H9 (cell line): Measurements from ENCODE around the gene PHF21A. TPM values are rescaled to one million over a fixed set of nuclear protein-coding genes. Genes with fewer than 3 reads are reported as not detected.

Experiments
- DNase-seq: peaks from one replicate; pipeline ENCODE4 v3.0.0-alpha.2; 2017
- H2AFZ ChIP-seq: one replicate; pipeline ENCODE4 v1.6.1; 2013; ENCODE audit warnings: mild to moderate bottlenecking, low read length, control low read depth, moderate library complexity
- H2AK5ac ChIP-seq: 2 replicates; pipeline ENCODE4 v1.6.1; 2013; ENCODE audit warnings: low read length, control low read depth, mixed read lengths; ENCODE audit not compliant: insufficient read length
- H2BK120ac ChIP-seq: one replicate; pipeline ENCODE4 v1.6.1; 2013; ENCODE audit warnings: low read depth, mild to moderate bottlenecking, low read length, control low read depth, inconsistent platforms; ENCODE audit not compliant: poor library complexity, severe bottlenecking
- H2BK12ac ChIP-seq: 2 replicates; pipeline ENCODE4 v1.6.1; 2013; ENCODE audit warnings: low read length, control low read depth, mixed read lengths, low read depth; ENCODE audit not compliant: insufficient read length
- H2BK15ac ChIP-seq: 2 replicates; pipeline ENCODE4 v1.6.1; 2013; ENCODE audit warnings: low read depth, low read length, control low read depth
- H2BK20ac ChIP-seq: one replicate; pipeline ENCODE4 v1.6.1; 2013; ENCODE audit warnings: low read depth, mild to moderate bottlenecking, low read length, control low read depth, inconsistent platforms; ENCODE audit not compliant: poor library complexity, severe bottlenecking
- H2BK5ac ChIP-seq: 2 replicates; pipeline ENCODE4 v1.6.1; 2013; ENCODE audit warnings: low read length, control low read depth, mixed read lengths; ENCODE audit not compliant: insufficient read length
- H3K14ac ChIP-seq: 2 replicates; pipeline ENCODE4 v1.6.1; 2013; ENCODE audit warnings: low read length, control low read depth; ENCODE audit not compliant: insufficient read depth
- H3K18ac ChIP-seq: 2 replicates; pipeline ENCODE4 v1.6.1; 2013; ENCODE audit warnings: low read depth, mild to moderate bottlenecking, mixed read lengths, low read length, control low read depth; ENCODE audit not compliant: insufficient read length
- H3K23ac ChIP-seq: 2 replicates; pipeline ENCODE4 v1.6.1; 2013; ENCODE audit warnings: low read length, control low read depth, mixed read lengths, low read depth; ENCODE audit not compliant: insufficient read length
- H3K23me2 ChIP-seq: 2 replicates; pipeline ENCODE4 v1.6.1; 2013; ENCODE audit warnings: low read depth, mild to moderate bottlenecking, mixed read lengths, low read length, control low read depth; ENCODE audit not compliant: insufficient read length, poor library complexity, severe bottlenecking
- H3K27ac ChIP-seq: 2 replicates; pipeline ENCODE4 v1.5.1; 2013; ENCODE audit warnings: low read length, control low read depth, mixed read lengths, low read depth; ENCODE audit not compliant: insufficient read length
- H3K27me3 ChIP-seq: 2 replicates; pipeline ENCODE4 v1.6.1; 2013; ENCODE audit warnings: low read length, control low read depth, inconsistent platforms; ENCODE audit not compliant: insufficient read depth
- H3K4ac ChIP-seq: 2 replicates; pipeline ENCODE4 v1.6.1; 2013; ENCODE audit warnings: low read depth, mild to moderate bottlenecking, control low read depth, inconsistent platforms, low read length, moderate library complexity
- H3K4me1 ChIP-seq: 2 replicates; pipeline ENCODE4 v1.6.1; 2013; ENCODE audit warnings: low read length, control low read depth, inconsistent platforms; ENCODE audit not compliant: insufficient read depth
- H3K4me2 ChIP-seq: 2 replicates; pipeline ENCODE4 v1.6.1; 2013; ENCODE audit warnings: low read length, control low read depth, mixed read lengths; ENCODE audit not compliant: insufficient read length, insufficient read depth
- H3K56ac ChIP-seq: 2 replicates; pipeline ENCODE4 v1.6.1; 2013; ENCODE audit warnings: low read depth, mild to moderate bottlenecking, mixed read lengths, low read length, control low read depth; ENCODE audit not compliant: insufficient read length
- H3K79me1 ChIP-seq: 2 replicates; pipeline ENCODE4 v1.6.1; 2013; ENCODE audit warnings: low read depth, mild to moderate bottlenecking, moderate library complexity, low read length, control low read depth, inconsistent platforms; ENCODE audit not compliant: insufficient read depth, poor library complexity, severe bottlenecking
- H3K79me2 ChIP-seq: 2 replicates; pipeline ENCODE4 v1.6.1; 2013; ENCODE audit warnings: low read length, control low read depth, inconsistent platforms; ENCODE audit not compliant: insufficient read depth
- H3K9ac ChIP-seq: 2 replicates; pipeline ENCODE4 v1.6.1; 2013; ENCODE audit warnings: low read length, control low read depth, mixed read lengths; ENCODE audit not compliant: insufficient read length; ENCODE audit errors: extremely low read depth
- H3K9me3 ChIP-seq: one replicate; pipeline ENCODE4 v1.6.1; 2013; ENCODE audit warnings: low read depth, low read length, inconsistent platforms; ENCODE audit not compliant: control insufficient read depth
- H3T11ph ChIP-seq: one replicate; pipeline ENCODE4 v1.6.1; 2013; ENCODE audit warnings: mild to moderate bottlenecking, low read length, control low read depth, inconsistent platforms
- H4K20me1 ChIP-seq: one replicate; pipeline ENCODE4 v1.6.1; 2013; ENCODE audit not compliant: control insufficient read depth, insufficient read length, insufficient read depth
- H4K5ac ChIP-seq: 2 replicates; pipeline ENCODE4 v1.6.1; 2013; ENCODE audit warnings: low read depth, mild to moderate bottlenecking, mixed read lengths, low read length, control low read depth; ENCODE audit not compliant: insufficient read length
- H4K8ac ChIP-seq: replicated peaks from 2 replicates; pipeline ENCODE4 v1.6.1; 2013; ENCODE audit warnings: low read length, control low read depth, mixed read lengths, low read depth; ENCODE audit not compliant: insufficient read length
- H4K91ac ChIP-seq: 2 replicates; pipeline ENCODE4 v1.6.1; 2013; ENCODE audit warnings: low read depth, mild to moderate bottlenecking, moderate library complexity, mixed read lengths, low read length, control low read depth; ENCODE audit not compliant: insufficient read length
- H3K27ac Mint-ChIP-seq, 3 experiments: 2 replicates in 2 of 3; 3 replicates in 1 of 3; pipeline ENCODE4 v1.8.0; 2020 to 2021; ENCODE audit warnings: mixed read lengths in 3 of 3, mild to moderate bottlenecking in 1 of 3, moderate library complexity in 1 of 3
- H3K27me3 Mint-ChIP-seq: 2 replicates; pipeline ENCODE4 v1.8.0; 2021; ENCODE audit warnings: low read depth, mild to moderate bottlenecking, moderate library complexity, mixed read lengths
- H3K36me3 Mint-ChIP-seq, 3 experiments: 2 replicates in 2 of 3; 3 replicates in 1 of 3; pipeline ENCODE4 v1.8.0; 2020 to 2021; ENCODE audit warnings: low read depth in 3 of 3, mixed read lengths in 3 of 3; ENCODE audit not compliant: insufficient read depth in 1 of 3
- H3K4me1 Mint-ChIP-seq, 2 experiments: 2 replicates each; pipeline ENCODE4 v1.8.0; 2020; ENCODE audit warnings: mixed read lengths in 2 of 2
- H3K4me3 Mint-ChIP-seq, 2 experiments: 2 replicates in 1 of 2; 3 replicates in 1 of 2; pipeline ENCODE4 v1.8.0; 2020 to 2021; ENCODE audit warnings: mild to moderate bottlenecking in 2 of 2, mixed read lengths in 2 of 2, moderate library complexity in 1 of 2
- H3K9me3 Mint-ChIP-seq, 2 experiments: 2 replicates in 1 of 2; 3 replicates in 1 of 2; pipeline ENCODE4 v1.8.0; 2020; ENCODE audit warnings: mild to moderate bottlenecking in 2 of 2, mixed read lengths in 2 of 2, moderate library complexity in 1 of 2
- WGBS: extraction: QIAGEN DNeasy Blood & Tissue Kit; methylation state at CpG from one replicate; pipeline ENCODE4 v1.1.7; 2013; ENCODE audit warnings: missing lambda C conversion rate, low lambda C conversion rate, mixed read lengths; ENCODE audit not compliant: insufficient read length; ENCODE audit errors: extremely low coverage; 5-methylcytosine and 5-hydroxymethylcytosine counted together
- total RNA-seq: library from RNA; stranded (reverse); gene quantifications from 2 replicates; pipeline ENCODE4 v1.2.1, GENCODE V29; 2021
- TF ChIP-seq, protein P1 (sequence below): fragments of 200-600 bp; sonication (generic); conservative IDR thresholded peaks from 3 replicates; pipeline ENCODE4 v1.8.0; 2021; ENCODE audit warnings: antibody characterized with exemption, mild to moderate bottlenecking

The PHF21A gene
- total RNA-seq, 1 experiment from 2014 or later: 33.8 TPM

DNA sequence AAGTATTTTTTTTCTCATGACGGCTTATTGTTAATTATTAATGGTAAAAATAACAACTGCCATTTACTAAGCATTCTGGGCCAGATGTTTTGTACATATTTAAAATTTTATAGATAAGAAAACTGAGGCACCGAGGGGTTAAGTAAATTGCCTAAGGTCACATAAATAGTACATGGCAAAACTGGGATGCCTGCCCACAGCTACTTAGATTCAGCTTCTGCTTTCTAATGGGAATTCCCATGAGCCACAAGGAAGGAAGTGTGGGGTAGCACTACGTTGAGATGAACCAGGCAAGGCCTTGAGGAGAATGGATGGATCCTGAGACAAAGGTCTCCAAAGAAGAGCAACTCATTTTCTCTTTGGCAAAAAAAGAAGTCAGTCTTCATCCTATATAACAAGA lies 11.9 kb upstream of the PHF21A start:
- Histone ChIP-seq H4K8ac (no peak overlapping the region), H2AK5ac (no peak overlapping the region), H2AFZ (no peak overlapping the region), H3K79me1 (no peaks in the 10 kb centered on the region), H2BK15ac (no peak overlapping the region), H2BK120ac (no peak overlapping the region), H2BK20ac (no peak overlapping the region), H2BK12ac (no peak overlapping the region), H3K27ac (no peak overlapping the region), H3K14ac (no peak overlapping the region), H3K23ac (no peak overlapping the region), H3T11ph (no peak overlapping the region), H3K18ac (no peak overlapping the region), H3K4me1 (no peaks in the 10 kb centered on the region; the same call in 1 of the 2 replicates), H3K4ac (no peak overlapping the region), H3K4me2 (no peak overlapping the region), H3K23me2 (no peaks in the 10 kb centered on the region), H4K20me1 (no peaks in the 10 kb centered on the region), H2BK5ac (no peak overlapping the region), H3K27me3 (no peaks in the 10 kb centered on the region), H4K5ac (no peak overlapping the region), H3K79me2 (no peaks in the 10 kb centered on the region), H3K9me3 (no peaks in the 10 kb centered on the region), H3K9ac (no peak overlapping the region), H3K56ac (no peak overlapping the region), H4K91ac (no peak overlapping the region)
- Mint-ChIP-seq H3K4me3 (no peak overlapping the region), H3K36me3 (no peaks in the 10 kb centered on the region), H3K4me1 (peaks cover 20 to 30% of the 10 kb centered on the region in 2 experiments), H3K9me3 (no peaks in the 10 kb centered on the region), H3K27ac (0 out of 7 replicates have a peak overlapping the region, but pooled peaks of 1 of the 3 experiments have one; percentile 7), H3K27me3 (peaks cover 1% of the 10 kb centered on the region; the same call in 1 of the 2 replicates)
- WGBS: no CpG with 5 or more reads among the region's 3 CpGs
- no peak for DNase-seq
- TF ChIP-seq, protein P1, sequence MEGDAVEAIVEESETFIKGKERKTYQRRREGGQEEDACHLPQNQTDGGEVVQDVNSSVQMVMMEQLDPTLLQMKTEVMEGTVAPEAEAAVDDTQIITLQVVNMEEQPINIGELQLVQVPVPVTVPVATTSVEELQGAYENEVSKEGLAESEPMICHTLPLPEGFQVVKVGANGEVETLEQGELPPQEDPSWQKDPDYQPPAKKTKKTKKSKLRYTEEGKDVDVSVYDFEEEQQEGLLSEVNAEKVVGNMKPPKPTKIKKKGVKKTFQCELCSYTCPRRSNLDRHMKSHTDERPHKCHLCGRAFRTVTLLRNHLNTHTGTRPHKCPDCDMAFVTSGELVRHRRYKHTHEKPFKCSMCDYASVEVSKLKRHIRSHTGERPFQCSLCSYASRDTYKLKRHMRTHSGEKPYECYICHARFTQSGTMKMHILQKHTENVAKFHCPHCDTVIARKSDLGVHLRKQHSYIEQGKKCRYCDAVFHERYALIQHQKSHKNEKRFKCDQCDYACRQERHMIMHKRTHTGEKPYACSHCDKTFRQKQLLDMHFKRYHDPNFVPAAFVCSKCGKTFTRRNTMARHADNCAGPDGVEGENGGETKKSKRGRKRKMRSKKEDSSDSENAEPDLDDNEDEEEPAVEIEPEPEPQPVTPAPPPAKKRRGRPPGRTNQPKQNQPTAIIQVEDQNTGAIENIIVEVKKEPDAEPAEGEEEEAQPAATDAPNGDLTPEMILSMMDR: no peak
